SU-DHL-6 (cell line): ENCODE measurements around the gene CACNG1.

Source experiments
- H2AFZ ChIP-seq: fragments of 200-600 bp; sonication (generic); 2 replicates; pipeline ENCODE4 v1.6.1; 2014; ENCODE audit warnings: low read depth, mild to moderate bottlenecking, moderate library complexity, mixed read lengths, antibody characterized with exemption, low read length; ENCODE audit not compliant: severe bottlenecking
- H3F3A ChIP-seq: fragments of 200-600 bp; shearing (Covaris generic); 2 replicates; pipeline ENCODE4 v1.6.0; 2016; ENCODE audit warnings: antibody characterized with exemption, mild to moderate bottlenecking; ENCODE audit not compliant: insufficient read depth
- H3K27ac ChIP-seq: fragments of 200-600 bp; sonication (generic); 2 replicates; pipeline ENCODE4 v1.5.1; 2016; ENCODE audit warnings: low read depth, mild to moderate bottlenecking, low read length, moderate library complexity, mixed read lengths
- H3K27me3 ChIP-seq: fragments of 200-600 bp; sonication (generic), shearing (Covaris generic); 2 replicates; pipeline ENCODE4 v1.6.0; 2014; ENCODE audit warnings: mild to moderate bottlenecking, low read length
- H3K36me3 ChIP-seq: fragments of 200-600 bp; sonication (generic); 2 replicates; pipeline ENCODE4 v1.6.1; 2014; ENCODE audit warnings: mild to moderate bottlenecking, low read length, mixed read lengths
- H3K4me2 ChIP-seq: fragments of 300-600, 200-600 bp; shearing (Covaris generic), sonication (generic); 2 replicates; pipeline ENCODE4 v1.6.0; 2014; ENCODE audit warnings: low read length, low read depth, mild to moderate bottlenecking; ENCODE audit not compliant: poor library complexity, severe bottlenecking
- H3K4me3 ChIP-seq: fragments of 200-600 bp; sonication (generic); 2 replicates; pipeline ENCODE4 v1.5.1; 2014; ENCODE audit warnings: antibody characterized with exemption, low read length, mild to moderate bottlenecking, mixed read lengths; ENCODE audit not compliant: insufficient read depth, poor library complexity, severe bottlenecking
- H3K79me2 ChIP-seq: fragments of 200-600 bp; sonication (generic); 2 replicates; pipeline ENCODE4 v1.6.1; 2014; ENCODE audit warnings: mild to moderate bottlenecking, low read length, moderate library complexity; ENCODE audit not compliant: insufficient read depth
- H3K9ac ChIP-seq: fragments of 200-600 bp; sonication (generic); 2 replicates; pipeline ENCODE4 v1.7.0; 2014; ENCODE audit warnings: mild to moderate bottlenecking, low read length
- H3K9me2 ChIP-seq: fragments of 200-600 bp; sonication (generic); replicated peaks from 2 replicates; pipeline ENCODE4 v1.6.1; 2014; ENCODE audit warnings: low read length; ENCODE audit not compliant: insufficient read depth
- H3K9me3 ChIP-seq: fragments of 200-600 bp; sonication (generic); 2 replicates; pipeline ENCODE4 v1.6.1; 2014; ENCODE audit warnings: low read length, mixed read lengths; ENCODE audit not compliant: insufficient read depth
- H4K20me1 ChIP-seq: fragments of 200-600 bp; sonication (generic); 2 replicates; pipeline ENCODE4 v1.6.1; 2014; ENCODE audit warnings: low read depth, mild to moderate bottlenecking, antibody characterized with exemption, low read length, moderate library complexity, mixed read lengths
- CTCF ChIP-seq: fragments of 200-600 bp; sonication (generic); IDR thresholded peaks from one replicate; pipeline ENCODE4 v1.5.1; 2017; ENCODE audit warnings: antibody characterized with exemption, mild to moderate bottlenecking, low read length, moderate library complexity; ENCODE audit not compliant: insufficient read depth, poor library complexity, severe bottlenecking
- EZH2phosphoT487 ChIP-seq: fragments of 200-600 bp; sonication (generic), shearing (Covaris generic); conservative IDR thresholded peaks from 2 replicates; pipeline ENCODE4 v1.6.1; 2018; ENCODE audit warnings: mild to moderate bottlenecking, antibody characterized with exemption, low read length, moderate library complexity, mixed read lengths

The CACNG1 gene

DNA sequence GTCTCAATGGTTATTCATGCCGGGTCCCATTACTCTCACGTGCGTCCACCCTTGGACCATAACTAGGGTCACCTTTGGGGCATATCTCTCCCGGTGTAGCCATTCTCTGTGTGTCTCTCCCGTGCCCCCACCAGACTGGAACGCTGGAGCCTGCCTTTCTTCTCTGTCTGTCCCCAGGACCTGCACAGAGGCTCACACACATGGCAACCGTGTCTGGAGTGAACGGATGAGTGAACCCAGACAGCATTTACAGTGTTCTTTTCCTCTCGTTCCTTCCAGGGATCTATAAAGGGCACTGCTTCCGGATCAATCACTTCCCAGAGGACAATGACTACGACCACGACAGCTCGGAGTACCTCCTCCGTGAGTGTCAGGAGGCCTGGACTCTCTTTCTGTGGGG lies 26.4 kb upstream of the CACNG1 start:
- TF ChIP-seq CTCF (no peak), EZH2phosphoT487 (no peak)
- Histone ChIP-seq H3K27me3 (no peaks in the 10 kb centered on the region), H3K9me2 (no peaks in the 10 kb centered on the region), H3K27ac (no peak overlapping the region), H3K4me2 (no peak overlapping the region), H4K20me1 (no peaks in the 10 kb centered on the region), H3K4me3 (no peak overlapping the region), H3K79me2 (no peaks in the 10 kb centered on the region), H3K9ac (no peak overlapping the region), H2AFZ (no peak overlapping the region), H3F3A (no peaks in the 10 kb centered on the region), H3K9me3 (no peaks in the 10 kb centered on the region), H3K36me3 (no peaks in the 10 kb centered on the region)

GRCh38 chr17:67018471-67019434 lies 25.6 kb upstream of the CACNG1 start:
- Histone ChIP-seq H3K79me2 (no peaks in the 10 kb centered on the region), H3K9me2 (no peaks in the 10 kb centered on the region), H2AFZ (no peak overlapping the region), H4K20me1 (no peaks in the 10 kb centered on the region), H3K36me3 (no peaks in the 10 kb centered on the region), H3K27ac (no peak overlapping the region), H3K27me3 (no peaks in the 10 kb centered on the region), H3K9ac (no peak overlapping the region), H3F3A (no peaks in the 10 kb centered on the region), H3K9me3 (no peaks in the 10 kb centered on the region), H3K4me3 (no peak overlapping the region), H3K4me2 (no peak overlapping the region)
- TF ChIP-seq CTCF, result no peak
- TF ChIP-seq EZH2phosphoT487, result no peak

DNA sequence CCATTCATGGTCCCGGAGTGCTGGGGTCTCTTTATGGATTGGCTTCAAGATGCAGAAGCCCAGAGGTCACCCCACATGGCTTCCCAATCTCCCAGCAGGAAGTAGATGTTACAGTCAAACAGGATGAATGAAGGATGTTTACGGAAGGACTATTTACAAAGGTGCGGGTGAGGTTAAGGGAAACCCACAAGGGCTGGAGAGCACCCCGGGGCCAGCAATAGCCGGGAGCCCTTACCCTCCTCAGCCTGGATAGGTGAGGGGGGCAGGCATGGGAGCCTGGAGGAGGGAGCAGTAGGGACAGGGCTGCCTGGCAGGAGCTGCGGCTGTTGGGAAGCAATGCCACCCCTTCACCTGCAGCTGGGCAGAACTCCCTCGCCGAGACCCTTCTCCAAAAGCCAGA lies 24.5 kb upstream of the CACNG1 start:
- H3K79me2 ChIP-seq, result no peaks in the 10 kb centered on the region
- H4K20me1 ChIP-seq, result no peaks in the 10 kb centered on the region
- H3F3A ChIP-seq, result no peaks in the 10 kb centered on the region
- no peak overlapping the region for H3K4me2 ChIP-seq
- no peak overlapping the region for H3K9ac ChIP-seq
- no peaks in the 10 kb centered on the region for H3K9me3 ChIP-seq
- H3K36me3 ChIP-seq, result no peaks in the 10 kb centered on the region
- H3K9me2 ChIP-seq, result no peaks in the 10 kb centered on the region
- H3K27me3 ChIP-seq, result no peaks in the 10 kb centered on the region
- no peak for TF ChIP-seq CTCF
- no peak for TF ChIP-seq EZH2phosphoT487
- H3K4me3 ChIP-seq, result no peak overlapping the region
- no peak overlapping the region for H3K27ac ChIP-seq
- no peak overlapping the region for H2AFZ ChIP-seq
